HEK293 (cell line): Measurements from ENCODE around the gene NR2E3.

ENCODE experiments used
- CTCF ChIA-PET: fragments of 350-600 bp; formaldehyde crosslinking; extraction: SDS; loops from one replicate; lab custom pipeline; 2021; ENCODE audit warnings: antibody characterized with exemption; lab: Yijun Ruan, JAX
- POLR2A ChIA-PET: fragments of 300-600 bp; formaldehyde crosslinking; extraction: SDS; loops from one replicate; lab custom pipeline; 2020; ENCODE audit warnings: antibody characterized with exemption, inconsistent platforms; lab: Yijun Ruan, JAX
- H3K27ac ChIP-seq: fragments of 200-500 bp; sonication (Bioruptor generic); 2 replicates; pipeline ENCODE4 v1.5.1; 2014; ENCODE audit warnings: low read depth, low read length, control low read depth, inconsistent platforms; ENCODE audit errors: extremely low read depth
- H3K36me3 ChIP-seq, 2 experiments: fragments of 200-500 bp in 1 of 2; sonication (Bioruptor generic) in 1 of 2; 1 replicate in 1 of 2; 2 replicates in 1 of 2; pipeline ENCODE4 v1.5.1; 2014 to 2017; ENCODE audit warnings: inconsistent platforms in 2 of 2, low read length in 2 of 2; ENCODE audit not compliant: control insufficient read depth in 2 of 2, insufficient read depth in 1 of 2
- H3K4me1 ChIP-seq: fragments of 200-500 bp; sonication (Bioruptor generic); 2 replicates; pipeline ENCODE4 v1.5.1; 2014; ENCODE audit warnings: mild to moderate bottlenecking, low read length, inconsistent platforms; ENCODE audit not compliant: control insufficient read depth, insufficient read depth
- H3K4me3 ChIP-seq: 2 replicates; pipeline ENCODE4 v1.5.1; 2011; ENCODE audit warnings: low read depth, mild to moderate bottlenecking, control low read depth, low read length, moderate library complexity
- H3K9me3 ChIP-seq: fragments of 200-500 bp; sonication (Bioruptor generic); 2 replicates; pipeline ENCODE4 v1.5.1; 2014; ENCODE audit warnings: low read depth, low read length, inconsistent platforms; ENCODE audit not compliant: control insufficient read depth, insufficient read depth
- ELK4 ChIP-seq: IDR thresholded peaks from 2 replicates; pipeline ENCODE4 v1.6.1; 2011; ENCODE audit warnings: mild to moderate bottlenecking, low read depth, low read length, borderline replicate concordance
- RBAK ChIP-seq: fragments of 450-650 bp; formaldehyde crosslinking; IDR thresholded peaks from 2 replicates; pipeline ENCODE4 v1.5.1; 2016; ENCODE audit warnings: missing biosample characterization, missing genetic modification characterization
- SETDB1 ChIP-seq: IDR thresholded peaks from one replicate; pipeline ENCODE4 v1.6.1; 2017; ENCODE audit warnings: mild to moderate bottlenecking, low read length, moderate library complexity, mixed read lengths; ENCODE audit not compliant: insufficient read length
- TCF7L2 ChIP-seq: IDR thresholded peaks from 2 replicates; pipeline ENCODE4 v1.6.1; 2011; ENCODE audit warnings: low read depth, mild to moderate bottlenecking, inconsistent platforms, low read length, moderate library complexity, borderline replicate concordance
- ZBTB20 ChIP-seq: fragments of 450-650 bp; formaldehyde crosslinking; IDR thresholded peaks from 2 replicates; pipeline ENCODE4 v1.5.1; 2016; ENCODE audit warnings: missing biosample characterization, missing genetic modification characterization
- ZNF112 ChIP-seq: fragments of 450-650 bp; formaldehyde crosslinking; IDR thresholded peaks from 2 replicates; pipeline ENCODE4 v1.5.0; 2017; ENCODE audit warnings: missing biosample characterization, missing genetic modification characterization
- ZNF133 ChIP-seq: fragments of 450-650 bp; formaldehyde crosslinking; IDR thresholded peaks from 2 replicates; pipeline ENCODE4 v1.5.1; 2016; ENCODE audit warnings: missing biosample characterization, missing genetic modification characterization
- ZNF174 ChIP-seq: fragments of 450-650 bp; formaldehyde crosslinking; IDR thresholded peaks from 2 replicates; pipeline ENCODE4 v1.5.0; 2017; ENCODE audit warnings: missing biosample characterization, mild to moderate bottlenecking, missing genetic modification characterization
- ZNF23 ChIP-seq: fragments of 450-650 bp; formaldehyde crosslinking; IDR thresholded peaks from 2 replicates; pipeline ENCODE4 v1.5.1; 2016; ENCODE audit warnings: missing biosample characterization, missing genetic modification characterization, borderline replicate concordance
- ZNF274 ChIP-seq, 2 experiments: fragments of 200-500 bp in 1 of 2; fragments of 450-650 bp in 1 of 2; sonication (Bioruptor generic) in 1 of 2; formaldehyde crosslinking in 1 of 2; IDR thresholded peaks; 2 replicates each; pipeline versions ENCODE4 v1.5.1 to v1.6.1; 2014 to 2016; ENCODE audit warnings: borderline replicate concordance in 1 of 2, inconsistent platforms in 1 of 2, low read length in 1 of 2, missing biosample characterization in 1 of 2, missing genetic modification characterization in 1 of 2
- ZNF341 ChIP-seq: fragments of 450-650 bp; formaldehyde crosslinking; IDR thresholded peaks from 2 replicates; pipeline ENCODE4; 2016; ENCODE audit warnings: low read depth, missing biosample characterization, missing genetic modification characterization
- ZNF37A ChIP-seq: fragments of 450-650 bp; IDR thresholded peaks from 2 replicates; pipeline ENCODE4 v1.5.1; 2018; ENCODE audit warnings: missing biosample characterization, missing genetic modification characterization
- ZNF529 ChIP-seq: fragments of 450-650 bp; formaldehyde crosslinking; IDR thresholded peaks from 2 replicates; pipeline ENCODE4 v1.5.1; 2017; ENCODE audit warnings: missing genetic modification characterization, missing biosample characterization; ENCODE audit not compliant: insufficient replicate concordance
- ZNF621 ChIP-seq: fragments of 450-650 bp; formaldehyde crosslinking; IDR thresholded peaks from 2 replicates; pipeline ENCODE4 v1.5.1; 2017; ENCODE audit warnings: missing biosample characterization, missing genetic modification characterization
- ZNF623 ChIP-seq: fragments of 450-650 bp; formaldehyde crosslinking; IDR thresholded peaks from 2 replicates; pipeline ENCODE4 v1.5.1; 2016; ENCODE audit warnings: missing biosample characterization, missing genetic modification characterization
- ZNF626 ChIP-seq: fragments of 450-650 bp; sonication (Bioruptor Pico); formaldehyde crosslinking; IDR thresholded peaks from 2 replicates; pipeline ENCODE4 v1.5.1; 2018; ENCODE audit warnings: missing biosample characterization, missing genetic modification characterization, inconsistent platforms
- ZNF776 ChIP-seq: fragments of 450-650 bp; formaldehyde crosslinking; IDR thresholded peaks from 2 replicates; pipeline ENCODE4 v1.5.0; 2017; ENCODE audit warnings: missing biosample characterization, missing genetic modification characterization, borderline replicate concordance
- TF ChIP-seq, protein P1 (sequence below): fragments of 450-650 bp; formaldehyde crosslinking; IDR thresholded peaks from 2 replicates; pipeline ENCODE4 v1.5.1; 2016; ENCODE audit warnings: missing biosample characterization, missing genetic modification characterization
- TF ChIP-seq, protein P2 (sequence below): fragments of 450-650 bp; formaldehyde crosslinking; IDR thresholded peaks from 2 replicates; pipeline ENCODE4 v1.5.1; 2016; ENCODE audit warnings: missing biosample characterization, missing genetic modification characterization, low read depth
- TF ChIP-seq, protein P3 (sequence below): fragments of 450-650 bp; formaldehyde crosslinking; IDR thresholded peaks from 2 replicates; pipeline ENCODE4 v1.5.1; 2016; ENCODE audit warnings: missing biosample characterization, missing genetic modification characterization

The NR2E3 gene

GRCh38 chr15:71820127-71820526 is 9.8 kb downstream of the NR2E3 start (continued):
- TF ChIP-seq ELK4 (no peak), ZNF626 (tag by site-specific recombination) (no peak), ZNF621 (tag by site-specific recombination) (no peak), RBAK (tag by site-specific recombination) (no peak), ZNF112 (tag by site-specific recombination) (no peak), ZBTB20 (tag by site-specific recombination) (no peak), ZNF341 (tag by site-specific recombination) (no peak), ZNF23 (no peak)
- TF ChIP-seq, protein P1, sequence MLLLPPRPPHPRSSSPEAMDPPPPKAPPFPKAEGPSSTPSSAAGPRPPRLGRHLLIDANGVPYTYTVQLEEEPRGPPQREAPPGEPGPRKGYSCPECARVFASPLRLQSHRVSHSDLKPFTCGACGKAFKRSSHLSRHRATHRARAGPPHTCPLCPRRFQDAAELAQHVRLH (tag by site-specific recombination): no peak

- H3K9me3 ChIP-seq: peaks cover 7% of the 10 kb centered on the region
- H3K4me3 ChIP-seq: no peak overlapping the region
- H3K27ac ChIP-seq: no peak overlapping the region
- ChIA-PET CTCF (no interaction called here), POLR2A (no interaction called here)
- TF ChIP-seq SETDB1: peak; percentile 70
- no peak for TF ChIP-seq ZNF174 (tag by site-specific recombination)
- TF ChIP-seq ZNF274 (IDR thresholded peaks at IDR 0.05; ENCODE audit: low read length): peak; percentile 61; the same call in 1 of the 2 replicates
- peak; percentile 85; the same call in 1 of the 2 replicates for TF ChIP-seq ZNF274 (tag by site-specific recombination; IDR thresholded peaks at IDR 0.05; ENCODE audit: borderline replicate concordance)
- TF ChIP-seq, protein P1 (tag by site-specific recombination): no peak
- no peak for TF ChIP-seq ZNF623 (tag by site-specific recombination)
- TF ChIP-seq, protein P2, sequence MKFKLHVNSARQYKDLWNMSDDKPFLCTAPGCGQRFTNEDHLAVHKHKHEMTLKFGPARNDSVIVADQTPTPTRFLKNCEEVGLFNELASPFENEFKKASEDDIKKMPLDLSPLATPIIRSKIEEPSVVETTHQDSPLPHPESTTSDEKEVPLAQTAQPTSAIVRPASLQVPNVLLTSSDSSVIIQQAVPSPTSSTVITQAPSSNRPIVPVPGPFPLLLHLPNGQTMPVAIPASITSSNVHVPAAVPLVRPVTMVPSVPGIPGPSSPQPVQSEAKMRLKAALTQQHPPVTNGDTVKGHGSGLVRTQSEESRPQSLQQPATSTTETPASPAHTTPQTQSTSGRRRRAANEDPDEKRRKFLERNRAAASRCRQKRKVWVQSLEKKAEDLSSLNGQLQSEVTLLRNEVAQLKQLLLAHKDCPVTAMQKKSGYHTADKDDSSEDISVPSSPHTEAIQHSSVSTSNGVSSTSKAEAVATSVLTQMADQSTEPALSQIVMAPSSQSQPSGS (tag by site-specific recombination): no peak
- TF ChIP-seq ZNF133 (tag by site-specific recombination): no peak
- no peak for TF ChIP-seq ZNF37A (tag by site-specific recombination)
- TF ChIP-seq TCF7L2: no peak
- no peaks in the 10 kb centered on the region for H3K4me1 ChIP-seq
- H3K36me3 ChIP-seq: peaks cover 2 to 29% of the 10 kb centered on the region in 2 experiments; a peak in 2 of 3 replicates
Observed at GRCh38 chr15:71821547-71822129, 11.3 kb downstream of the NR2E3 start.

- Histone ChIP-seq H3K4me3 (no peak overlapping the region), H3K36me3 (peaks cover 6 to 43% of the 10 kb centered on the region in 2 experiments; a peak in 2 of 3 replicates), H3K9me3 (peaks cover 7% of the 10 kb centered on the region), H3K4me1 (no peaks in the 10 kb centered on the region), H3K27ac (no peak overlapping the region)
- ChIA-PET CTCF (interaction anchor here (0.6 kb wide), 1 partner anchor 153 kb away, joined by 3 read pairs; no protein-coding TSS in a partner anchor), POLR2A (no interaction called here)
- no peak for TF ChIP-seq ZNF776 (tag by site-specific recombination)
- TF ChIP-seq, protein P3, sequence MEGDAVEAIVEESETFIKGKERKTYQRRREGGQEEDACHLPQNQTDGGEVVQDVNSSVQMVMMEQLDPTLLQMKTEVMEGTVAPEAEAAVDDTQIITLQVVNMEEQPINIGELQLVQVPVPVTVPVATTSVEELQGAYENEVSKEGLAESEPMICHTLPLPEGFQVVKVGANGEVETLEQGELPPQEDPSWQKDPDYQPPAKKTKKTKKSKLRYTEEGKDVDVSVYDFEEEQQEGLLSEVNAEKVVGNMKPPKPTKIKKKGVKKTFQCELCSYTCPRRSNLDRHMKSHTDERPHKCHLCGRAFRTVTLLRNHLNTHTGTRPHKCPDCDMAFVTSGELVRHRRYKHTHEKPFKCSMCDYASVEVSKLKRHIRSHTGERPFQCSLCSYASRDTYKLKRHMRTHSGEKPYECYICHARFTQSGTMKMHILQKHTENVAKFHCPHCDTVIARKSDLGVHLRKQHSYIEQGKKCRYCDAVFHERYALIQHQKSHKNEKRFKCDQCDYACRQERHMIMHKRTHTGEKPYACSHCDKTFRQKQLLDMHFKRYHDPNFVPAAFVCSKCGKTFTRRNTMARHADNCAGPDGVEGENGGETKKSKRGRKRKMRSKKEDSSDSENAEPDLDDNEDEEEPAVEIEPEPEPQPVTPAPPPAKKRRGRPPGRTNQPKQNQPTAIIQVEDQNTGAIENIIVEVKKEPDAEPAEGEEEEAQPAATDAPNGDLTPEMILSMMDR (tag by site-specific recombination): no peak
- peak; percentile 99 for TF ChIP-seq ZNF529 (tag by site-specific recombination)
Observed at GRCh38 chr15:71822890-71823630, 12.7 kb downstream of the NR2E3 start.
